GM10266 (cell line): ENCODE results near the gene CTR9.

ENCODE experiments used
- DNase-seq: peaks from one replicate; pipeline ENCODE4 v3.0.0; 2012; ENCODE audit errors: extremely low spot score
- TF ChIP-seq, protein P1 (sequence below): IDR thresholded peaks from 2 replicates; pipeline ENCODE4 v1.5.1; 2012; ENCODE audit warnings: mild to moderate bottlenecking, low read depth; ENCODE audit not compliant: control insufficient read depth, insufficient read depth; ENCODE audit errors: missing control alignments

The CTR9 gene

DNA sequence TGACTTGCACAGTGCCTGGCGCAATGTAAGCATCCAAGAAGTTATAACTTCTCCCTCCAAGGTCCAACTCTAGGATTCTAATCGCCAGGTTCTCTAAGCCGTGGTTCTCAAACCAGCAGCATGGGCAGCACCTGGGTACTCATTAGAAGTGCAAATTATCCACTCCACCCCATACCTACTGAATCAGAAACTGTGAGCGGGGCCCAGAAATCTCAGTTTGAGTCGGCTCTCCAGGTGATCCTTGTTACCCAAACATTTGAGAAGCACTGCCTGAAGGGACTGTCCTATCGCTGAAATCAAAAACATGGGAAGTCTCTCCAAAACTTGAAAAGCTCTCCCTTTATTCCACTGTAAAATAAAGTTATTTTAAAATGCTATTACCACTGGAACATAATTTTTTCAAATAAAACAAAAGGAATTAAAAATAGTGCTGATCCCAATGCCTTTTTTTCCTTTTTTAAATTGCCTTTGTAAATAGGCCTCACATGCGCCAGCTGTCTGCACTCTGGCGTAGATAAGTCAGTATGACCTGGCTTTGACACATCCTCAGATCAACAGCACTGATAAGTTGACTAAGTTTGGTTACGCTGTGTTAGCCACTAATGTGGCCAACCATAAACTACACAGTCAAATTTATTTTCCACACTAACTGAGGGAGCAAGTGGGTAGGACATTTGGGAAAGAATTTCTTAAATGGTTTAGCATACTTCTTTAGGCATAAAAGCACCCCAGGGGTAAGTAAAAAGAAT is 8.4 kb upstream of the CTR9 start:
- TF ChIP-seq, protein P1, sequence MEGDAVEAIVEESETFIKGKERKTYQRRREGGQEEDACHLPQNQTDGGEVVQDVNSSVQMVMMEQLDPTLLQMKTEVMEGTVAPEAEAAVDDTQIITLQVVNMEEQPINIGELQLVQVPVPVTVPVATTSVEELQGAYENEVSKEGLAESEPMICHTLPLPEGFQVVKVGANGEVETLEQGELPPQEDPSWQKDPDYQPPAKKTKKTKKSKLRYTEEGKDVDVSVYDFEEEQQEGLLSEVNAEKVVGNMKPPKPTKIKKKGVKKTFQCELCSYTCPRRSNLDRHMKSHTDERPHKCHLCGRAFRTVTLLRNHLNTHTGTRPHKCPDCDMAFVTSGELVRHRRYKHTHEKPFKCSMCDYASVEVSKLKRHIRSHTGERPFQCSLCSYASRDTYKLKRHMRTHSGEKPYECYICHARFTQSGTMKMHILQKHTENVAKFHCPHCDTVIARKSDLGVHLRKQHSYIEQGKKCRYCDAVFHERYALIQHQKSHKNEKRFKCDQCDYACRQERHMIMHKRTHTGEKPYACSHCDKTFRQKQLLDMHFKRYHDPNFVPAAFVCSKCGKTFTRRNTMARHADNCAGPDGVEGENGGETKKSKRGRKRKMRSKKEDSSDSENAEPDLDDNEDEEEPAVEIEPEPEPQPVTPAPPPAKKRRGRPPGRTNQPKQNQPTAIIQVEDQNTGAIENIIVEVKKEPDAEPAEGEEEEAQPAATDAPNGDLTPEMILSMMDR = no peak
- DNase-seq = no peak

DNA sequence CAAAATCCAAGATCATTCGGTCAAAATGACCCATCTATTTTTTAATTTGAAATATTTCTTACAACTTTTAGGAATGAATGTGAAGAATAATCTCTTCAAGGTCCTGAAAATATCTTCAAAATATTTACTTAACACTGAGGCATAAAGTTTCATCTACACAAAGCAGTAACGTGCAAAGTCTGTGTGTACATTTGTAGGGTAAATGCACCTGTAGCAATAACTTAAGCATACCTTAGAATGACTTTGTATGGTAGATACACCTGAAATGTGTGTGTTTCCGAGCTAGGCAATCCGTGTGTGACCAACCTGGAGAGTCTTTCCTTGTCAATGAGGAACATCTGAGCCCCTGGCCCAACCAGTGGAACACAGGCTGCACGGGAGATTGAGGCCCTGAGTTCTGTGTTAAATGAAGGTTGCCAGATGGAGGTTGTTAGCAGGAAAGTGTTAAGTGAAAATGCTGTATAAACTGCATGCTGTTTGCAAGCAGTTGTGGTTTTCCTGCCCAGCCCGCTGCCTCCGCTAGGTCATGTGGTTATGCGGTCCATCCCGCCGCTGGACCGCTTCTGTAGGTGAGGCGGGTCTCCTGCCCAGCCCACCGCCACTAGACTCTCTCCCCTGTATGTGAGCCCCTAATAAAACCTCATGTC is 7.6 kb upstream of the CTR9 start:
- TF ChIP-seq, protein P1 = no peak
- no peak for DNase-seq

DNA sequence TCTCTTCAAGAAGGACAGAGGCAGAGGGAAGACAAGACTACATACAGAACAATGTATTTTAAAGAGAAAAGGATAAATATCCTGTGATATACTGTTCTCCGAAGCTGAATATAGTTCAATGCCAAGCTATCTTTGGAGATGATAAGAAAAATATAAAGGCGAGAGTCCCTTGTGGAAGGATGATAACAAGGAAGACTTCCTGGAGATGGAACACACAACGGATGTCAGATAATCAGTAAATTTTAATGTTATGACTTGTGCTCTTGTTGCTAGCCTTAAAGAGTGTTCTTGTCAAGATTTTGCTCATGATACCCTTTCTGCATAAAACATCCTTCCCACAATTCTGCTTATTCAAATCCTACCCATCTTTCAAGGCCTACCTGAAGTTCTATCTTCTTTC is 6.8 kb upstream of the CTR9 start:
- TF ChIP-seq, protein P1 = no peak
- no peak for DNase-seq

DNA sequence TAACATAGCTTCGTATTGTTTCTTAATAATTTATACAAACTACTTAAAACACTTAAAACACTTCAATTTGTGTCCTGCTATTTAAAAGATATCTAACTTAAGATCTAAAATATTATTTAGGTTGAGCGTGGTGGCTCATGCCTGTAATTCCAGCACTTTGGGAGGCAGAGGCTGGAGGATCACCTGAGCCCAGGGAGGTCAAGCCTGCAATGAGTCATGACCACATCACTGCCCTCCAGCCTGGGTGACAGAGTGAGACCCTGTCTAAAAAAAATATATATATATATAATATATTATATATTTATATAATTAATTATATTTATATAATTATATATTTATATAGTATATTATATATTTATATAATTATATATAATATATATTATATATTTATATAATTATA is 4.2 kb upstream of the CTR9 start:
- TF ChIP-seq, protein P1 = no peak
- DNase-seq = no peak

DNA sequence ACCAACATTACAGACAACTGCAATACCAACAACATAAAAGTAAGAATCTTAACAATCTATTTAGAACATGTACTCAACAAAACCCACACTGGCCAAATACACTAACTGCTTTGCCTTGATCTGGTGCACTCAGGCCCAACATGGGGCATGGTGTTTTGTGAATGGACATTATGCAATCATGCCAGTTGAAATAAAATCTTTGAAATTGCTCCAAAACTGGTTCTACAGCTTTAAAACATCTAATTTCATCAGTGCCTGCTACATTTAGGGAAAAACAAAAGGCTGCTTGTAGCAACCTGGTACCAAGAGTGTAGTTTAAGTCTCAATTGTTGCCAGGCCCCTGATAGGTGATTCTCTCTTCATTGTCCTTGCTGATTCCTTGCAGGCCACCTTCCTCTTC is 3.3 kb upstream of the CTR9 start:
- no peak for DNase-seq
- TF ChIP-seq, protein P1 = no peak

DNA sequence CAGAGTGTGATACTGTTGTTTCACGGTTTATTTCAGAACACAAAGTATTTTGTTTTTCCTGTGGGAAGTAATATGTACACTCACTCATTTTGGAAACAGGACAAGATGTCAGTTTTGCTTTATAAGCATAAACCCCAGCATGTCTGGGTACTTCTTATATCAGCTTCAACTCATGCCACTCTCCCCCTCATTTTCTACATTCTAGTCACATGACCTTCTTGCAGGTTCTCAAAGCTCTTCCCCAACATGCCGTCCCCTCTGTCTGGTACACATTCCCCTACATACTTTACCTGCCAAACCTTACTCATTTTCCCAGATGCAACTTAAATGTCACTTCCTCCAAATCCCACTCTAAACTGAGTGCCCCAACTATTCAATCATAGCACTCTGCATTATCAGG is 1.6 kb upstream of the CTR9 start:
- TF ChIP-seq, protein P1 = no peak
- no peak for DNase-seq

DNA sequence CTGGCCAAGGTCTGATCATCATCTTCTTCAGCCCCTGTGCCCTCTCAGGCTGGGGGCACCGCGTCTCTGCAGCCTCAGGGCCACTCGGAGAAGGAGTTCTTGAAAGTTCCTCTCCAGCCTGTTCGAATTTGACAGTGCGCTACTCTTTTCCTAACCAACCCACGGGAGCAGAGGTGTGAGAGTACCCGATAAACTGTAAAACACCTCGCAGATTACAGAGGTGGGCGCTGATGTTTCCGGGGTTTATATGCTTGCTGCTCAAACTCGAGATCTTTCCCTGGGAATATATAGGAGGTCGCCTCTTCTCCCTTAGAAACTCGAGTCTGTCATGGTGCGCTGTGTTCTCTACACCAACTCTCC is 515 bp downstream of the CTR9 start:
- TF ChIP-seq, protein P1 = no peak
- no peak for DNase-seq
